Type B pancreatic cell (in vitro differentiated cells): ENCODE results near the gene RLBP1. TPM values are rescaled to one million over a fixed set of nuclear protein-coding genes. Genes with fewer than 3 reads are reported as not detected.

Source experiments
- DNase-seq: peaks from one replicate; pipeline ENCODE4 v3.0.0; 2021; ENCODE audit warnings: mixed read lengths; ENCODE audit not compliant: unreplicated experiment; ENCODE audit errors: extremely low spot score
- H3K27ac Mint-ChIP-seq: 2 replicates; pipeline ENCODE4 v1.8.0; 2021; ENCODE audit warnings: mild to moderate bottlenecking, mixed read lengths
- H3K27me3 Mint-ChIP-seq: 2 replicates; pipeline ENCODE4 v1.8.0; 2021; ENCODE audit warnings: mixed read lengths
- H3K36me3 Mint-ChIP-seq: 2 replicates; pipeline ENCODE4 v1.8.0; 2021; ENCODE audit warnings: mixed read lengths
- H3K4me1 Mint-ChIP-seq: one replicate; pipeline ENCODE4 v1.8.0; 2021; ENCODE audit warnings: mixed read lengths; ENCODE audit not compliant: unreplicated experiment
- H3K4me3 Mint-ChIP-seq: 2 replicates; pipeline ENCODE4 v1.8.0; 2021; ENCODE audit warnings: mild to moderate bottlenecking, mixed read lengths
- H3K9me3 Mint-ChIP-seq: 2 replicates; pipeline ENCODE4 v1.8.0; 2021; ENCODE audit warnings: mixed read lengths
- CTCF ChIP-seq: fragments of 200-600 bp; sonication (generic); conservative IDR thresholded peaks from 2 replicates; pipeline ENCODE4 v1.5.0; 2021; ENCODE audit warnings: antibody characterized with exemption, mild to moderate bottlenecking
- total RNA-seq: library from RNA; stranded (reverse); gene quantifications from 2 replicates; pipeline ENCODE4 v1.2.1, GENCODE V29; 2021; ENCODE audit warnings: low replicate concordance

Gene RLBP1
- total RNA-seq, 1 donor from 2014 or later, result not detected

GRCh38 chr15:89203705-89204273, 17.6 kb downstream of the RLBP1 start:
- Mint-ChIP-seq H3K4me3 (no peak overlapping the region), H3K9me3 (no peaks in the 10 kb centered on the region), H3K36me3 (peaks cover 4% of the 10 kb centered on the region), H3K4me1 (peaks cover 14% of the 10 kb centered on the region), H3K27ac (no peak overlapping the region), H3K27me3 (peaks cover 5% of the 10 kb centered on the region)
- no peak for DNase-seq
- no peak for TF ChIP-seq CTCF

DNA sequence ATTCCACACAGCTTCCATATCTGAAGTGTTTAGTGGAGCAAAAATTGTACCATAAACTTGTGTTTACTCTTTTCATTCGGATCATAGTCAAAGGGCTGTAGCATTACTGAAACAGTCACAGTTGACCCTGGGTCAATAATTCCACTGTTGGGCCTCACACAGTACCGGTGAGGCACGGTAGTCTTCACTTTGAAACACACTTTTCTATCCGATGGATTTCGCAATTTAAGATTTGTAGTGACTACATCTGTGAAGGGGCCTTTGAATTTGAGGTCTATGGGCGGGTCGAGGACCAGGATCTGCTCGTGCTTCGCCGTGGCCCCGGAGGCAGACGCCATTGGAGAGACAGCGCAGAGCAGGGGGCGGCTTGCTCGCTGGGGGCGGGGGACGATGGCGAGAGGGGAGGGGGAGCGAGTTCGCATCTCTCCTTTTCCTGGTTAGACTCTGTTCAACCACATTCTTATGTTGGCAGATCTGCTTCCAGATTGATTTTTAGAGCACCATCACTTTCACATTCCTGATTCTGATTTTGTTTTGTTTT, 19.8 kb downstream of the RLBP1 start:
- no peak for DNase-seq
- no peaks in the 10 kb centered on the region for H3K27me3 Mint-ChIP-seq
- H3K4me1 Mint-ChIP-seq, result peaks cover 24% of the 10 kb centered on the region
- TF ChIP-seq CTCF, result no peak
- peaks cover 8% of the 10 kb centered on the region for H3K36me3 Mint-ChIP-seq
- H3K27ac Mint-ChIP-seq, result no peak overlapping the region
- H3K9me3 Mint-ChIP-seq, result no peaks in the 10 kb centered on the region
- no peak overlapping the region for H3K4me3 Mint-ChIP-seq

DNA sequence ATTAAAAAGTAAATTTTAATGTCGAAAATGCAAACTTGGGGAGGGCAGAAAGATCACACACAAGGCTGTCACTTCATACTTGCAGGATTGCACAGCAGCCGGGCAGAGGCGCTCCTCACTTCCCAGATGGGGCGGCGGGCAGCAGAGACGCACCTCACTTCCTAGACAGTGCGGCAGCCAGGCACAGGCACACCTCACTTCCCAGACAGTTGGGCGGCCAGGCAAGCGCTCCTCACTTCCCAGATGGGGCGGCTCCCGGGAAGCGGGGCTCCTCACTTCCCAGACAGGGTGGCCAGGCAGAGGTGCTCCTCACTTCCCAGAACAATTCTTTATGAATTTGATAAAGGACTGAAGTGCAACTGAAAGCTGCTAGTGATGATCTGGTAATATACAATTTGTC, 21.2 kb downstream of the RLBP1 start:
- Mint-ChIP-seq H3K4me1 (peaks cover 24% of the 10 kb centered on the region), H3K27me3 (no peaks in the 10 kb centered on the region), H3K27ac (no peak overlapping the region), H3K9me3 (no peaks in the 10 kb centered on the region), H3K36me3 (peaks cover 11% of the 10 kb centered on the region), H3K4me3 (no peak overlapping the region)
- TF ChIP-seq CTCF, result no peak
- DNase-seq, result no peak

DNA sequence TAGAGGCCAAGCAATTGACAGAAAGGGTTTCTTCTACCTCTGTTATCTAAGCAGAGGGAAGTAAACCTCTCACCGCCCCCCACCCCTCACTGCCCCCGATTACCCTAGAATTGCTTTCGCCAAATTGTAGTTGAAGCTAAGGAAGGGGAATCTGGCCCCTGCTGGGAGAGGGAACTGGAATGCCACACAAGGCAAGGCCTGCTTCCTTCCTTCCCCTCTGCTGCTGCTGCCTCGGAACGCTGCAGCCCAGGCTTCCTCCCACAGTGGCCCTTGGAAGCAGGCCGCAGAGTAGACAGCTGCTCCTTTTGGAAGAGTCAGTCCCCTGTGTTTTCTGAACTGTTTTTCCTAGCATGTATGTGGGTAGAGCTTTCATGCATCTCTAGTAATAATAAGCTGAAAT, 21.6 kb downstream of the RLBP1 start:
- Mint-ChIP-seq H3K9me3 (no peaks in the 10 kb centered on the region), H3K4me1 (peaks cover 24% of the 10 kb centered on the region), H3K27me3 (no peaks in the 10 kb centered on the region), H3K4me3 (no peak overlapping the region), H3K36me3 (peaks cover 11% of the 10 kb centered on the region), H3K27ac (no peak overlapping the region)
- TF ChIP-seq CTCF, result no peak
- DNase-seq, result no peak

DNA sequence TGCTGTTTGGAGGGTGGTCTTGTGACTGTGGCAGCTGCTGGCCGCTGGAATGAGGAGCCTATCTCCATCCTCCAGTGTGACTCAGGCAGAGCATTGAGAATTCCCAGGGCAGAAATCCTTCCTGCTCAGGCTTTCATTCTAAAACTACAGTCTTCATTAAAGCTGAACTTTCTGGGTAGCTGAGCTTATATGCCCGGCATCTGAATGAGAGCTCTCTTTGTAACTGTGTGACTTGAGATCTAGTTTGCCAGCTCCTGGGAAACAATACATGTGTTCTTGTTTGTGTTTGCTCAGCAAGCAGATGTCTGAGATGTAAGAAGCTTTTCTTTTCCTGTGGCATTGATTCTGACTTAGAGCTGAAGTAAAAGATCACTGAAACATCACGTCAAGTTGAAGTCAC, 22.4 kb downstream of the RLBP1 start:
- no peak overlapping the region for H3K27ac Mint-ChIP-seq
- peaks cover 11% of the 10 kb centered on the region for H3K36me3 Mint-ChIP-seq
- no peaks in the 10 kb centered on the region for H3K9me3 Mint-ChIP-seq
- peaks cover 24% of the 10 kb centered on the region for H3K4me1 Mint-ChIP-seq
- no peak for TF ChIP-seq CTCF
- H3K4me3 Mint-ChIP-seq, result no peak overlapping the region
- H3K27me3 Mint-ChIP-seq, result no peaks in the 10 kb centered on the region
- no peak for DNase-seq
